ENCODE results near the gene PIAS4. TPM values are rescaled to one million over a fixed set of nuclear protein-coding genes. Genes with fewer than 3 reads are reported as not detected.
A peak's percentile ranks its signal among the peaks of the same experiment; 100 is the strongest.

Gene PIAS4
- total and polyA plus RNA-seq, 9 of the 15 experiments (the other 6 are each of a cell fraction or from before 2014, with no cell fraction given), result 0.27 to 34.9 (median 14.4) TPM

DNA sequence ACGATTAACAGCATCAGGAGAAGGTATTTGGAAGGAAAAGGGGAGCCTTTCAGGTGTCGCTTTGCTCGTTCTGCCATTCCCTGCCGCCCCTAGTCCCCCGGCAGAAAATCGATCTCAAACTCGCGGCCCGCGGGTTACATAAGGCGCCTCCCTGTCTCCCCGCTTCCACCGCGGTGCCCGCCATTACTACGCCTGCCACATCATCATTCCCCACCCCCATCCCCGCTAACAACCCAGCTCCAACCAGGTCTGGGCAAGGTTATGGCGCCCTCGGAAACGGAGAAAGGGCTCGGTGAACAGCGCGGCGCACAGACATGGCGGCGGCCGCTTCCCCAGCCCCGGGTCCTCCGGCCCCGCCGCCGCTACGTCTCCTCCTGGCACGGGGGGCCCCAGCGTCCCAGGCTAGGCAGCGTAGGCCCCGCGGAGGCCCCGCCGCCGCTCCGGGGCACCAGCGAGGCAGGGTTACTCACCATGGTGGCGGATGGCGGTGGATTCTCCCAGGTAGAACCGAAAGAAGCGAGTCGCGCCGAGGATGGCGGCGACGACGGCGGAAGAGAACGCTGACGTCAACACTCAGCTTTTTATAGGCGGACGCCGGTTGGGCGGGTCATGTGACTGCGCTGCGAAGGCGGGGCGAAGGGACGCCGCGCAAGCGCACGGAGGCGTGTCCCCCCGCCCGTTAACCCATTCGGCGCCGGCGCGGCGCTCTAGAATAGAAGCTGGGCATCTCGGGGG lies 22.5 kb upstream of the PIAS4 start, which contains the start of gene EEF2 (continued):
- TF ChIP-seq, protein P1, sequence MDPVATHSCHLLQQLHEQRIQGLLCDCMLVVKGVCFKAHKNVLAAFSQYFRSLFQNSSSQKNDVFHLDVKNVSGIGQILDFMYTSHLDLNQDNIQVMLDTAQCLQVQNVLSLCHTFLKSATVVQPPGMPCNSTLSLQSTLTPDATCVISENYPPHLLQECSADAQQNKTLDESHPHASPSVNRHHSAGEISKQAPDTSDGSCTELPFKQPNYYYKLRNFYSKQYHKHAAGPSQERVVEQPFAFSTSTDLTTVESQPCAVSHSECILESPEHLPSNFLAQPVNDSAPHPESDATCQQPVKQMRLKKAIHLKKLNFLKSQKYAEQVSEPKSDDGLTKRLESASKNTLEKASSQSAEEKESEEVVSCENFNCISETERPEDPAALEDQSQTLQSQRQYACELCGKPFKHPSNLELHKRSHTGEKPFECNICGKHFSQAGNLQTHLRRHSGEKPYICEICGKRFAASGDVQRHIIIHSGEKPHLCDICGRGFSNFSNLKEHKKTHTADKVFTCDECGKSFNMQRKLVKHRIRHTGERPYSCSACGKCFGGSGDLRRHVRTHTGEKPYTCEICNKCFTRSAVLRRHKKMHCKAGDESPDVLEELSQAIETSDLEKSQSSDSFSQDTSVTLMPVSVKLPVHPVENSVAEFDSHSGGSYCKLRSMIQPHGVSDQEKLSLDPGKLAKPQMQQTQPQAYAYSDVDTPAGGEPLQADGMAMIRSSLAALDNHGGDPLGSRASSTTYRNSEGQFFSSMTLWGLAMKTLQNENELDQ (CRISPR knock-in tag; IDR thresholded peaks at IDR 0.05; ENCODE audit: borderline replicate concordance), result peak; percentile 77
- peak; percentile 85 for TF ChIP-seq ZFX (CRISPR knock-in tag; IDR thresholded peaks at IDR 0.05)
- TF ChIP-seq ZBTB1 (CRISPR knock-in tag; IDR thresholded peaks at IDR 0.05; ENCODE audit: borderline replicate concordance, low read depth), result 0 out of 2 replicates have a peak, but pooled peaks have one; percentile 68
- TF ChIP-seq CREB1 (IDR thresholded peaks at IDR 0.05), result peak; percentile 85
- TF ChIP-seq CREB1 (CRISPR knock-in tag; IDR thresholded peaks at IDR 0.05), result peak; percentile 90
- TF ChIP-seq RCOR1 (IDR thresholded peaks at IDR 0.05; ENCODE audit: borderline replicate concordance in 1 of 2, low read depth in 2 of 2, low read length in 2 of 2), result peak in 1 of 2 experiments; percentile 3; a peak in 1 of 4 replicates
- no peak for TF ChIP-seq PHB2 (IDR thresholded peaks at IDR 0.05; ENCODE audit: low read depth)
- TF ChIP-seq, protein P2, sequence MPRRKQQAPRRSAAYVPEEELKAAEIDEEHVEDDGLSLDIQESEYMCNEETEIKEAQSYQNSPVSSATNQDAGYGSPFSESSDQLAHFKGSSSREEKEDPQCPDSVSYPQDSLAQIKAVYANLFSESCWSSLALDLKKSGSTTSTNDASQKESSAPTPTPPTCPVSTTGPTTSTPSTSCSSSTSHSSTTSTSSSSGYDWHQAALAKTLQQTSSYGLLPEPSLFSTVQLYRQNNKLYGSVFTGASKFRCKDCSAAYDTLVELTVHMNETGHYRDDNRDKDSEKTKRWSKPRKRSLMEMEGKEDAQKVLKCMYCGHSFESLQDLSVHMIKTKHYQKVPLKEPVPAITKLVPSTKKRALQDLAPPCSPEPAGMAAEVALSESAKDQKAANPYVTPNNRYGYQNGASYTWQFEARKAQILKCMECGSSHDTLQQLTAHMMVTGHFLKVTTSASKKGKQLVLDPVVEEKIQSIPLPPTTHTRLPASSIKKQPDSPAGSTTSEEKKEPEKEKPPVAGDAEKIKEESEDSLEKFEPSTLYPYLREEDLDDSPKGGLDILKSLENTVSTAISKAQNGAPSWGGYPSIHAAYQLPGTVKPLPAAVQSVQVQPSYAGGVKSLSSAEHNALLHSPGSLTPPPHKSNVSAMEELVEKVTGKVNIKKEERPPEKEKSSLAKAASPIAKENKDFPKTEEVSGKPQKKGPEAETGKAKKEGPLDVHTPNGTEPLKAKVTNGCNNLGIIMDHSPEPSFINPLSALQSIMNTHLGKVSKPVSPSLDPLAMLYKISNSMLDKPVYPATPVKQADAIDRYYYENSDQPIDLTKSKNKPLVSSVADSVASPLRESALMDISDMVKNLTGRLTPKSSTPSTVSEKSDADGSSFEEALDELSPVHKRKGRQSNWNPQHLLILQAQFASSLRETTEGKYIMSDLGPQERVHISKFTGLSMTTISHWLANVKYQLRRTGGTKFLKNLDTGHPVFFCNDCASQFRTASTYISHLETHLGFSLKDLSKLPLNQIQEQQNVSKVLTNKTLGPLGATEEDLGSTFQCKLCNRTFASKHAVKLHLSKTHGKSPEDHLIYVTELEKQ (CRISPR knock-in tag; IDR thresholded peaks at IDR 0.05), result no peak
- TF ChIP-seq RFX5 (IDR thresholded peaks at IDR 0.05; ENCODE audit: low read depth, low read length), result no peak
- no peak for TF ChIP-seq TAF15 (IDR thresholded peaks at IDR 0.05; ENCODE audit: low read depth, low read length)
- TF ChIP-seq, protein P3, sequence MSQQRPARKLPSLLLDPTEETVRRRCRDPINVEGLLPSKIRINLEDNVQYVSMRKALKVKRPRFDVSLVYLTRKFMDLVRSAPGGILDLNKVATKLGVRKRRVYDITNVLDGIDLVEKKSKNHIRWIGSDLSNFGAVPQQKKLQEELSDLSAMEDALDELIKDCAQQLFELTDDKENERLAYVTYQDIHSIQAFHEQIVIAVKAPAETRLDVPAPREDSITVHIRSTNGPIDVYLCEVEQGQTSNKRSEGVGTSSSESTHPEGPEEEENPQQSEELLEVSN (IDR thresholded peaks at IDR 0.05; ENCODE audit: borderline replicate concordance in 1 of 2, extremely low read depth in 1 of 2, insufficient read depth in 1 of 2, insufficient read length in 1 of 2, low read depth in 1 of 2, low read length in 1 of 2, poor library complexity in 1 of 2, severe bottlenecking in 1 of 2), result no peak
- TF ChIP-seq SIN3A (IDR thresholded peaks at IDR 0.05; ENCODE audit: borderline replicate concordance in 2 of 2, control insufficient read depth in 1 of 2, low read depth in 2 of 2, low read length in 2 of 2), result peak; percentile 34 to 57; a peak in 2 of 4 replicates
- peak; percentile 83 for TF ChIP-seq PHF20 (IDR thresholded peaks at IDR 0.05; ENCODE audit: partially characterized antibody)
- no peak for TF ChIP-seq FOS (IDR thresholded peaks at IDR 0.05; ENCODE audit: extremely low read depth, insufficient read length)
- TF ChIP-seq ZNF77 (CRISPR knock-in tag; IDR thresholded peaks at IDR 0.05), result no peak
- TF ChIP-seq NCOA6 (IDR thresholded peaks at IDR 0.05), result no peak
- no peak for TF ChIP-seq ZNF121 (CRISPR knock-in tag; conservative IDR thresholded peaks at IDR 0.05)
- no peak for TF ChIP-seq TEAD4 (IDR thresholded peaks at IDR 0.05; ENCODE audit: low read length)
- no peak for TF ChIP-seq TEAD4 (CRISPR knock-in tag; IDR thresholded peaks at IDR 0.05; ENCODE audit: borderline replicate concordance)
- no peak for TF ChIP-seq HNRNPK (IDR thresholded peaks at IDR 0.05; ENCODE audit: low read depth, low read length, poor library complexity, severe bottlenecking)
- no peak for TF ChIP-seq TCF7L2 (IDR thresholded peaks at IDR 0.05; ENCODE audit: low read depth, low read length)
